ENCODE results near the gene AADACL2.

AADACL2 gene

DNA sequence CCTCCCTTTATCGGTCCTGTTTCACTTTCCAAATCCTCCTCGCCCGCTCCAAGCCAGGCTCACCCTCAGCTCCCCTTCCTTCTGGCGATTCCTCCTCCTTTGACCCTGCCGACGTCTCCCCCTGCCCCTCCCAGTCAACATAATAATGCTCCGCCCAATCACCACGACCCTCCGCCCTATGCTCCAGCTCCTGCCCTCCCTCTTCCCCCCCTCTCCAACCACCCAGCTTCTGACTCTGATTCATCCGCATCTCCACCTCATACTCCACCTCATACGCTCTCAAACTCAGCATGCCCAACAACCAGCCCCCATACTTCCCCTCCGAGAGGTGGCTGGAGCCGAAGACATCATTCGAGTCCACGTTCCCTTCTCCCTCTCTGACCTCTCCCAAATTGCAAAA lies 73.1 kb downstream of the AADACL2 start:
- no peak for DNase-seq (ENCODE audit: low read depth)
